GM21717 (cell line): Measurements from ENCODE around the gene PARP12.

Source experiments
- ATAC-seq: cut with Tn5 transposase; IDR thresholded peaks from one replicate; pipeline ENCODE4 v1.9.1; 2021; ENCODE audit warnings: mild to moderate bottlenecking, moderate library complexity; ENCODE audit not compliant: unreplicated experiment

PARP12 gene

DNA sequence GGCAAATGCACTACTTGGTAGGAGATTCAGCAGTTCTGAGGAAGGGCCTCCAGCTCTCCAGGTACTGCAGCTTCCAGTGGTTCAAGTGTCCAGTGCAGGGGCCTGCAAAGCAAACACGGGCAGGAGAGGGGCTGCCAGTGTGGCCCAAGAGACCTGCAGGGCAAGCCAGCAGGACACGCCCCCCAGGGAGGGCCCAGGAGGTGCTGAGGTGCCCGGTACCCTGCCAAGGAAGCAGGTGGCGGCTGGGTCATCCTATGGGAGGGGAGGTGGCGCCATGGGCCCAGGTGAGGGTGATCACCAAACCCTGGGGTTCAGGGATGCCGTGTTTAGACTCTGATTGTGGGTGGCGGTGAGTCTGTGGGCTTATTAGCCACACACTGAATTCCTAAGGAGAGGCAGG lies 45.7 kb downstream of the PARP12 start:
- no peak for ATAC-seq

DNA sequence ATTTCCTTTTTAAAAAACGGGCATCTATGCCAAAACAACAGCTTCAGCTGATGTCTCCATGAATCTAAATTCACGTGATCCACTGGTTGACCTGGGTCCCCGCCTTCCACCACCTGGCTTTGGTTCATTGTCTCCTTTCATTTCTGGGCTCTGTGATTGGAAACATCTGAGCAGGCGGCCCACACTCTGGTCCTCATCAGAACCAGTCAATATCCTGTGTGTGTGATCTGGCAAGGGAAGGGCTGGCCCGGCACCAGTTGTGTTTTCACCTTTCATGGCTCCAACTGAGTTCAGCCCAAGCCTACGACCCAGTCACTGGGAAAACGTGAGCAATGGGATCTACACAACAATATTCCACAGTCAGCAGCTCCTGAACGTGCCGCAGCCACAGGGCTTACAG lies 46.2 kb downstream of the PARP12 start:
- no peak for ATAC-seq

DNA sequence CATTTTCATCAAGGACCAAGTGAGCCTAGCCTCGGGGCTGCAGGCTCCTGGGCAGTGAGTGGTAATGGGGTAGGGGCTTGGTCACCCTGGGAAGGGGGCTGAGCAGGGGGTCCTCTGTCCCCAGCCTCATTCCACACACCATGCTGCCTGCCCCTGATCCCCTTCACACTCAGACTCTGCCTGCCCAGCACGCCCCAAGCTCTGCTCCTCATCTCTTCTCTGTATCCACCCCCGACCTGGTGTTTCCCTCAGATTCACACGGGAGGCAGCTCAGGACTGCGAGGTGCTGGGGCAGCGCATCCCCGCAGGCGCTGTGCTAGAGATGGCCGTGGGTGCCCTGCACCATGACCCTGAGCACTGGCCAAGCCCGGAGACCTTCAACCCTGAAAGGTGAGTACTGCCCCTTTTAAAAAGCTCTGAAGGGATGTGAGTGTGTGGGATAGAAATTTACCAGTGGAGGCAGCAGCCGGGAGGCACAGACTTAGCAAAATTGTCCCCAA lies 47.2 kb downstream of the PARP12 start:
- no peak for ATAC-seq

DNA sequence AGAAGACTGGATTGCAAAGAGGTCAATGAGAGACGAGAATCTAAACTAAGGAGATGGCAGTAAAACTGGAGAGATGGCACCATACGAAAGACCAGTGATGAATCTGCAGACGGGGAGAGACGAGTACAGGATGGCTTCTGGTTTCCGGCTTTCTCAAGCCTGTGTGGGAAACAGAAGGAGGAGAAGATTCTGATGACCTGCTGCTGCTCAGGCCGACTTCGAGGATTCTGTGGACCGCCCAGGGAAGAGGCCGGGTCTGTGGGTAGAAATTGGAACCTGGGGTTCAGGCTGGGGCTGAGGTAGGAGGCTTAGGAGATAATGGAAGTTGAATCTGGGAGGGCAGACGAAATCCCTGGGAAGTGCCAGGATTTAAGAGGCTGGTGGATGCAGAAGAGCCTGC lies 48.6 kb downstream of the PARP12 start:
- ATAC-seq: no peak

DNA sequence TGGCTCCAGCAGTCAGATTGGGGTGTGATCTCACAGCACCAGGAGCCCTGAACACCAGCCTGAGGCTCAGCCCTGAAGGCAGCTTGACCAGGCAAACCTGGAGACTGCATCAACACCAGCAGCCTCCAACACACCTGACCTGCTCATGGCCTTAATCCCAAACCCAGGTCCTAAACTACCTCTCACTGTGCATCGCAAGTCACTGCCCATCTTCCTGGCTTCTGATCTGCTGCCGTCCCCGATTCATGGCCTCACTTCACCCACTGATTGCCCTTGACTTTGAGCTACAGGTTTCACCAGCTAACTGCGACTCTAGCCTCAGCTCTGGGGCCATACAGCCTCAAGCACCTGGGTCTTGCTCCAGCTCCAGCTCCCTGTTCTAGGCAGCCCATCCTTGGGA lies 49.1 kb downstream of the PARP12 start:
- ATAC-seq: no peak

DNA sequence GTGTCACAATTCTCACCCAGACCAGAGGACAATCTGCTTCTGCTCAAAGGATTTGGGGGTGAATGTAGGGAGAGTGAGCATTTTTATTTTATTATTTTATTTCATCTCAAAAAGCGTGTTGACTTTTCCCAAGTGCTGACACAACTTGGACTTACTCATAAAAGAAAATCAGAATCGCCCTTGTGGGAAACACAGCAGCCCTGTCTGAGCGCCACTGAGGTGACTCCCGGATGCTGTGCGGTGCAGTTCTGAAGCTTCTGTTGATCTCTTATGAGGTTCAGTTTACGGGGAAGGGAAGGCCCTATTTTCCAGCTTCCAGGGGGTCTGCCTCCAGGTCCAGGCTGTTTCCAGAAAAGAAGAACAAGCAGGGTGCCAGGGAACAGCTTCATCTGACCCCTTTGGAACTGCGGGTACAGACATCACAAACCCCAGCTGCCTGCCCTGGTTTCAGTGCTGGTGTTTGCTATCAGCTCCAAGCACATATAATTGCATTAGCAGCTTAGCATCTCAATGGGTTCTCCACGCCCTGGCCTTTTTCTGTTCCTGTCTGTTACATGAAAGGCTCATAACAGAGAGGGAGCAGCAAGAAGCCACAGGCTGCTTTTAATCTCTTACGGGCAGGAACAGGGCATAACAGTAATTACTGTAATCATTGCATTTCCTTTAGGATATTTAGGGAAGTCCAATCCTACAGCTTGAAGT lies 52.4 kb downstream of the PARP12 start:
- ATAC-seq: no peak

DNA sequence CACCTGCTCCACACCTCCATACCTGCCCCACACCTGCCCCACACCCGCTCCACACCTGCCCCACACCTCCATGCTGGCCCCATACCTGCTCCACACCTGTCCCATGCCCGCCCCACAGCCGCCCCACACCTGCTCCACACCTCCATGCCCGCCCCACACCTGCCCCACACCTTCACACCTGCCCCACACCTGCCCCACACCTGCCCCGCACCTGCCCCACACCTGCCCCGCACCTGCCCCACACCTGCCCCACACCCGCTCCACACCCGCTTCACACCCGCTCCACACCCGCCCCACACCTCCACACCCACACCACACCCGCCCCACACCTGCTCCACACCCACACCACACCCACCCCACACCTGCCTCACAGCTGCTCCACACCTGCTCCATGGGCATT lies 53.0 kb downstream of the PARP12 start:
- ATAC-seq: no peak

DNA sequence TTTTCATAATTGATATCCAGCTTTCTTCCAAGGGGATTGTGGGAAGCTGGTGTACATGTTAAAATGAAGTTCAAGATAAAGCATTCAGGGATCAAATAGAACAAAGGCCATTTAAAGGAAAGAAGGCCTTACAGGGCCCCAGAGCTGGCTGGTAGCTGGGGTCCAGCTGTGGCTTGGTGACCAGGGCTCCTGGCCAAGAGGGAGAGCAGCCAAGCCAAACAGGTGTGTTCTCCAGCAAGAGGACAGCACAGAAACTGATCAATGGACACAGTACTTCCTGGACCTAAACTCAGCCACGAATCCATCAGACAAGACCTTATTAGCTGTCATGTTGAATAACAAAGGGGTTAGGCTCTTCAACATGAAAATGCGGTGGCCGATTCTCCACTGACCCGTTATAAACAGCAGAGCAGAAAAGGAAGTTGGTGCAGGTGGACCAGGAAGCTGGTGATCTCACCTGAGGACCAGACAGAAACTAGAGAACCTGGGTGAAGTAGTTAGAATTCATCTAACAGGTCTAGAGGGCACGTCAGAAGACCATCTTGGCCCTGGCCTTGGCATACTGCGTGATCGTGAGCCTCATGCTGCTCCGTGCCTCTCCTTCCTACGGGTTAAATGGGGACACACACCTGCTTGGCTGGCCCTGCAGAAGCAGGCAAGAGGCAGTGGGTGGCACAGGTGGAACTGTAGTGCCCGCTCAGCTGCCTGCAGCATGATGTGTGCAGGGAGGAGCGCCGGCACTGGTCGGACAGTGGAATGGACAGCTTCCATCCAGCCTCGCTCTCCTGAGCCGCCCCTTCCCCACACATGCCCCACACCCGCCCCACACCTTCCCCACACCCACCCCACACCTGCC lies 53.8 kb downstream of the PARP12 start:
- ATAC-seq: no peak

DNA sequence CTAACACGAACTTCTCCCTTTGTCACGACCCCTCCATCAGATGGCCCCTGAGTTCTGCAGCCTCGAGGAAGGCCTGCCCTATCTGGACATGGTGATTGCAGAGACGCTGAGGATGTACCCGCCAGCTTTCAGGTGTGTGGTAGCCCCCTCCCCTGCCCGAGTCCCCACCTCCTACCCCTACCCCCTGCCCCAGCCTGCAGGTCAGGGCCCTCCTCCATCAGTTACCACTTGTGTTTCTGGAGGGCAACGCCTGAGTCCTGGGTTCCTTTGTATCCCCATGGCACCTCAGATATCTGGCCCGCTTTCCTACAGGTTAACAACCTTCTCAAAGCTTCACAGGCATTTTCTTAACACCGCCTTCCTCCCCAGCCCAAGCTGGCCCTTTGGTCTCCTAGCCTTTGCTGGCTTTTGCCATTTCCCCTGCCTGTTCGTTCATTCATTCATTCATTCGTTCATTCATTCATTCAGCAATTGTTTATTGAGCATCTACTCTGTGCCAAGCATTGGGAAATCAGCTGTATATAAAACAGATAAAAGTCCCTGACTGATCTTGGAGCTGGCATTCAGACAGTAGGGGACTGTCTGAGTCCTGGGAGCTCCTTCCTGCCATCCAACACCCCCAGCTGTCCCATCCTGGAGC lies 55.6 kb downstream of the PARP12 start:
- no peak for ATAC-seq

DNA sequence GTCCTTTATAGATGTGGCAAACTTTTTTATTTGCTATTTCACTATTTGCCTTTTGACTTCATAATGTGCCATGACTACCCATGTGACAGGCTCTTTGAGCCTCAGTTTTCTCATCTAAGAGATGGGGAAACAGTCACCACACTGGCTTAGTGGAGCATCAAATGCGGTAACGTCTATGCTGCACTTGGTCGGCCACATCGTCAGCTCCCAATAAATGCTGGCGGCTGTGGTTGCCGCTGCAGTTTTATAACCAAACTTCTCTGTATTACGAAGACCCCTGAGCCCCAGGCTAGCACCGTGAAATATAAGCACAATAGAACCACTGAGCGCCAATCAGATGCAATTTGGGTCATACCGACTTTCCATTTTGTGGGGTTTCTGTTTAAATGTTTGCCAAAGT lies 56.2 kb downstream of the PARP12 start:
- no peak for ATAC-seq

DNA sequence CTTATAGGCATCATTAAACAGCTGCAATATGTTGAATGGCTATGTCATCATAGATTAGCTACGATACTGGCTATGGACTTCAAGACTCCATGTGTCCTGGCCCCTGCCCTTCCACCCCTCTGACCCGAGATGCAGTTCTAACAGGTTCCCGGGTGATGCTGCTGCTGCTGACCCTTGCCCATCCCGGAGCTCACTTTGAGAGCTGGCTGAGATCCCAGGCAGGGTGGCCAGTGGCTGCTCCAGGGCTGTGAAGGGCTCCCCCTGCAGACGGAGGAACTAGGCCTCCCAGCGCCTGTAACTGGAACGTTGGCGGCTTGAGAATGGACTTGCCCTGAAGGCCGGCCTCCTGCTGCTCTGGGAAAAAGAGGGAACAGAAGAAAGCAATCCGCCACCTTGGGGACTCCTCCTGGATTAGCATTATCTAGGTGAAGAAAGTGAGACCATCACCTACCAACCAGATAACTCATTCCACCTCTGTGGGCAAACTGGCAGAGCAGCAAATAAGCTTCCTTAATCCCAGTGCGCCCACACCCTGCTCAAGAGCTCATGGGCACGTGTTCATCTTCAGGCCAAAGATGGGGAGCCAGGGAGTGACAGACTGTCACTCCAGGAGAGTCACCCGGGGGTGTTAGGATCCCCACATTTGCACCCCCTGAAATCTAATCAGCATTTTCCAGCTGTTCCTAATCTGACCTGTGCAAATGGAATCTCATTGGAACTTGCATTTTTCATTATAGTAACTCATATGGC lies 56.8 kb downstream of the PARP12 start:
- ATAC-seq: no peak

DNA sequence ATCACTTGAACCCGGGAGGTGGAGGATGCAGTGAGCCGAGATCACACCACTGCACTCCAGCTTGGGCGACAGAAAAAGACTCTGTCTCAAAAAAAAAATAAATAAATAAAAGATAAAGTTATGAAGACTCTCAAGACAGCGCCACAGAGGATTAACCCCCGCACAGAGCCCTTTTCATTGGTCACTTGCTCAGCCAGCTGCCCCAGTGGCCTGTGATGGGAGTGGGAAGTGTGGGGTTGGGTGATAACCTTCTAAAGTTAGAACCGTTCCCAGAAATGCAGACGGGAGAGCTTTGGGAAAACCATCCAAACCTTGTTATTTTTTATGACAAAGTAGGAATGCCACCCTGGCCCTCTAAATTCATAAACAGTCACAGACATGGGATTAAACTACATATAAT lies 57.4 kb downstream of the PARP12 start:
- no peak for ATAC-seq

DNA sequence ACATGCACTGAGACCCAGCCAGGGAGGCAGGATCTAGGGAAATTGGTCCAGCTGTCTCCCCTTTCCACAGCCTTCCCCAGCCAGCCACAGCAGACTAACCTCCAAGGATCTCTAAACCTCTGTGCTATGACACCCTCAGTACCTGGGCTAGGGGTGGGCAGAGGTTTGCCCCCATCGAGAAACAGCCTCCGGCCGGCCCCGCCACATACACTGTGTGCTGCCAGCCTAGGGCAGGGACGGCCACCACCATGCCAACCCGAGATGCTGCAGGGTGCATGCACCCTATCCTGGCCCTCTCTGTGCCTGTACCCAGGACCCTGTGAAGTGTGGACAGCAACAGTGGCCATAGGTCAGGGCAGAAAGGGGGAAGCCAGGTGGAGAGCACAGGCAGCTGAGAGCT lies 58.1 kb downstream of the PARP12 start:
- ATAC-seq: no peak

DNA sequence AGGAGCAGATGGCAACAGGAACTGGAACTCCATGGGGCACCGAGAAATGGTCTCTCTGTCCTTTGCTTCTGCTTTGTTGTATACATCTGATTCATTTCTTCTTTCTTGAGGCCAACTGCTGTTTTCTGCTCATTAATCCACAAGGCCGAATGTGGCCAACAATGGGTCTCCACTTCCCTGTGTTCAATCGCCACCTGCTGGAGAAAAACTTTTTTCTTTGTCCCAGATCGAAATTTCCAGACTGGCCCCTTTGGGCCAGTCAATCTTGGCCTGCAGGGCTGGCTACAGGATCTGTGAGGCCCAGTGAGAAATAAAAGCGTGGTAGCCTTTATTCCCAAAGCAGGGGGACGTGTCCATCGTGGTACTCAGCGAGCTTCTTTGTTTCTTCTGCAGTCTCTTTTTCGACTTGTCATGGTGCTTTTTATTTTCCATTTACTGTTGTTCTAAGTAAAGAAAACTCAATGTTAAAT lies 58.8 kb downstream of the PARP12 start:
- ATAC-seq: no peak

DNA sequence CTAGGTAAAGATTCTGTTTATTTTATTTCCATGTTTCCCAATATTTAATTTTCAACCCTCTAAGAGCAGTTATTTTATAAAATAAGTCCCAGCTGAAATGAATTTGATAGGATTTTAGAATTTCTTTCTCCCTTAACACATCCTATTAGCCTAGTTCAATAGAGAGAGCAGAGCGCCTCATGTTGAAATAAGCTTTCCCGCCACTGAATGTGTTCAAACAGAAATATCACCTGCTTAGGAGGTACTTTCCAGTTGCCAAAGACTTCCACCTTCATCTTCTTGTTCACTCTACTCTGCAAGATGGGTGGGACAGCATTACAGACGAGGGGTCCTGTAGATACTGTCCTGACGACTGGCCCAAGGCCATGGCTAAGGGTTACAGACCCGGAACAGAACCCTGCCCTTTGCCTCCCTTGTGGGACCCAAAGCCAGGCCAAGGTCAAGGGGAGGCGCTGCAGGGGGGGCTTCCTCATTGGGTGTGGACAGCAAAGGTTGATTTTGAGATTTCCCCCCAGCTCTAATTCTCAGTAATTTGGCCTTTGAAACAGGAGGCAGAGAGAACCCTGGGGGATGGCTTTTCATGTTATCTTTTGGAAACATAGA lies 62.0 kb downstream of the PARP12 start:
- ATAC-seq: no peak

DNA sequence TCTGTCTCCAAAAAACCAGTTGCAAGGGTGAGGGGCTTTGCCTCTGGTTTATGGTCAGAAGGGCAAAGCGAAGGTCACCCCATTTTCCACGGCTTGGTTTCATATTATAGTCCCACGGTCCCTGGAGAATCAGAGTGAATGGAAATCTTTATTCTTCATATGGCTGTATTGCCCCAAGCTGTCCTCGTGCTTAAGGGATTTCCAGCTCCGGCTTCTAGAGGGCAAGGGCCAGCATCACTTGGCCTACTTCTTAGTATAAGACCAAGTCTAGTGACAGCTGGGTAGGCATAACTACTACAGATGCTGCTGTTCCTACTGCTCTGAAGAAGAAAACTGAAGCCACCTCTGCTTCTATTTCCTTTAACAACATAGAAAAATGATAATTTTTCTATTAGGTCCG lies 63.2 kb downstream of the PARP12 start:
- ATAC-seq: no peak

DNA sequence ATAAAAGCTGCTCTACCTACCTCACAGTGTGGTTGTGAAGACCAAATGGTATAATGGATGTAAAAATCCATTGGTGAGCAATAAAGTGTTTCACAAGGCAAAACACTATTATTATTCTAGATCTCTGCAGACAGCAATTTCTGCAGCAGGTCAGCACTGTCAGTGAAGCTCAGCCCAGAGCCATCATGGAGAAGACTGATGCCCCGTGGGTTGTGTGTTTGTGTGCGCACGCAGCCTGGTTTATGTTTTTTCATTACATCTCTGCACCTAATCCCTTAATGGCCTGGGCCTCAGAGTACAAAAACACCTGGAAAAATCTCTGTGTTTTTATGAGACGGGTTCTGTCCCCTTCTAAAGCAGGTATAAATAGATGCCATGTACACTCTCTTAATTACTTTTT lies 64.2 kb downstream of the PARP12 start:
- no peak for ATAC-seq

DNA sequence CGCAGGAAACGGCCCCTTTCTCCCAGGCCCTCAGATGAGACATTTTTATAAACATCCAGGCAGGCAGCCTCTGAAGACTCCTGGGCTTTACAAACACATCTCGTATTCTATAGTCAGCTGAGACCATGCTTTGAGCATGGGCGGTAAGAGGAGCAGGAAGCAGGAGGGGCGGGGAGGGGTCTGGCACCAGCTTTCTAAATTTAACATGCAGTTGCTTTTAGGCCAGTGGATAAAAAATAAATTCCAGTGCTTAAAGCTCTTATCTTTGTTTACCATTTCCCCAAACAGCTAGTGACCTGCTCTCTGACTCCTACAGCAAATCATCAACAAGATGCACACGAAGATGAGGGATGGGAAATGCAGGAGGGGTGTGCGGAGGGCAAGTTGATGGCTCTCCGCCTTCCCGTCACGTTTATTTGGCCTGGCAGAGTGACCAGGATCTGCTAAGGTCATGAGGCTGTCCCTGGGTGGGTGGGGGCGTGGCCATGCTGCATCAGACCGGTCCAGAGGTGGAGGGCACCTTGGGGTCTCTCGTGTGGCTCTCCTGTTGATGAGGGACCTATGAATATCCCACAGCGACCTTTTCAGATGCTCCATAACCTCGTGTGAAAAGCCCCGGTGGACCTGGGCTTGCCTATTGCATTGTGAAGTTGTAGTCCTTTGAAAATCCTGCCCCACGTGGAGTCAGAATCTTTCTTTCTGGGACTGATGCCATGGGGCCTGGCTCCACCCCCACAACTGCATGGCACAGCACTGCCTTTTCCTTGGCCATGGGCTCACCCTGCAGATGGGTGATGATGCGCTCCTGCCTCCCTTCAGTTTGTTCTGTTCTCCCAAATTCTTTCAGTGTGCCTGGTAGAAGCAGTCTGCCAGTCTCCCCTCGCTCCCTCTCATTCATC lies 67.5 kb downstream of the PARP12 start:
- no peak for ATAC-seq

DNA sequence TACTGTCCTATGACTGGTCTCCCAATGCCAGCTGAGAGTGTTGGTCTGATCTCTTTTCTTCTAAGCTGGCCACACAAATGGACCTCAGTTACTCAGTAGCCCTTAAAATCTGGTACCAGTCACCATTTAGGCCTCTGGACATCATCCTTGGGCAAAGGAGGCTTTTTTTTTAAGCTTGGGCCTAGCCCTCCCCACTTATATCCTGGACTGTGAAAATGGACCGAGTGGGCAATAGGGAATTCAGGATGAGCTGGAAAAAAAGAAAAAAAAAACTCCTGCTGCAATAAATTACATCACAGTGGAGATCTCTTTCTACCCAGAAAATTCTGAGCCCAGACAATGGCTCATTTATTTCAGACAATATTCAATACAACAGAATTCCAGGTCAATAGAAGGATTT lies 68.4 kb downstream of the PARP12 start:
- ATAC-seq: no peak

DNA sequence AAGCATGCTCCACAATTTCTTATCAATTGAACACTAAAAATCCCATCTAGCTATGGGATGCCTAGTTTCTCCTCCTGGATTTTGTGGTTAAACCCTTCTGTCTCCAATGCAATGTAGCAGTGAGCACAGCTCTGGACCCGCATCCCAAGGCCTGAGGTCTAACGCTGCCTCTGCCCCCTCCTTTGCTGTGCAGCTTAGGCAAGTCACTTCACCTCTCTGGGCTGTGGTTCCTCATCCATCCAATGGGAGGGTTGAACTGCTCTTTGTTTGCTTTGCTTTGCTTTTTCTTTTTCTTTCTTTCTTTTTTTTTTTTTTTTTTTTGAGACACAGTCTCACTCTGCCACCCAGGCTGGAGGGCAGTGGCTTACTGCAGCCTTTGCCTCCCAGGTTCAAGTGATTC lies 69.2 kb downstream of the PARP12 start:
- ATAC-seq: no peak
